ENCODE results near the gene TMCC1.

TMCC1 gene

GRCh38 chr3:129688271-129688895, 205.1 kb downstream of the TMCC1 start:
- TF ChIP-seq GATA3 (IDR thresholded peaks at IDR 0.05; ENCODE audit: low read depth, low read length) (no peak), GATA2 (IDR thresholded peaks at IDR 0.05; ENCODE audit: low read depth, low read length) (no peak)

- TF ChIP-seq GATA3 (IDR thresholded peaks at IDR 0.05; ENCODE audit: low read depth, low read length) (no peak), GATA2 (IDR thresholded peaks at IDR 0.05; ENCODE audit: low read depth, low read length) (no peak)
Observed at GRCh38 chr3:129687586-129688125, 205.9 kb downstream of the TMCC1 start.

- TF ChIP-seq GATA3 (IDR thresholded peaks at IDR 0.05; ENCODE audit: low read depth, low read length) (no peak), GATA2 (IDR thresholded peaks at IDR 0.05; ENCODE audit: low read depth, low read length) (no peak)
Observed at GRCh38 chr3:129686941-129687340, 206.6 kb downstream of the TMCC1 start.

- TF ChIP-seq GATA3 (IDR thresholded peaks at IDR 0.05; ENCODE audit: low read depth, low read length) (no peak), GATA2 (IDR thresholded peaks at IDR 0.05; ENCODE audit: low read depth, low read length) (no peak)
Observed at GRCh38 chr3:129684270-129684669, 209.2 kb downstream of the TMCC1 start.

- TF ChIP-seq GATA3 (IDR thresholded peaks at IDR 0.05; ENCODE audit: low read depth, low read length) = no peak
- TF ChIP-seq GATA2 (IDR thresholded peaks at IDR 0.05; ENCODE audit: low read depth, low read length) = no peak
Observed at GRCh38 chr3:129683201-129683600, 210.3 kb downstream of the TMCC1 start.

GRCh38 chr3:129676985-129677384, 216.5 kb downstream of the TMCC1 start:
- no peak for TF ChIP-seq GATA3 (IDR thresholded peaks at IDR 0.05; ENCODE audit: low read depth, low read length)
- TF ChIP-seq GATA2 (IDR thresholded peaks at IDR 0.05; ENCODE audit: low read depth, low read length) = no peak

- TF ChIP-seq GATA3 (IDR thresholded peaks at IDR 0.05; ENCODE audit: low read depth, low read length) (no peak), GATA2 (IDR thresholded peaks at IDR 0.05; ENCODE audit: low read depth, low read length) (no peak)
Observed at GRCh38 chr3:129673897-129674797, 219.4 kb downstream of the TMCC1 start.

GRCh38 chr3:129673012-129673411, 220.5 kb downstream of the TMCC1 start:
- no peak for TF ChIP-seq GATA3 (IDR thresholded peaks at IDR 0.05; ENCODE audit: low read depth, low read length)
- no peak for TF ChIP-seq GATA2 (IDR thresholded peaks at IDR 0.05; ENCODE audit: low read depth, low read length)

GRCh38 chr3:129672412-129672811, 221.1 kb downstream of the TMCC1 start:
- no peak for TF ChIP-seq GATA2 (IDR thresholded peaks at IDR 0.05; ENCODE audit: low read depth, low read length)

- TF ChIP-seq GATA3 (IDR thresholded peaks at IDR 0.05; ENCODE audit: low read depth, low read length) = no peak
- TF ChIP-seq GATA2 (IDR thresholded peaks at IDR 0.05; ENCODE audit: low read depth, low read length) = no peak
Observed at GRCh38 chr3:129665024-129665768, 228.3 kb downstream of the TMCC1 start.

- TF ChIP-seq GATA3 (IDR thresholded peaks at IDR 0.05; ENCODE audit: low read depth, low read length) = no peak
- no peak for TF ChIP-seq GATA2 (IDR thresholded peaks at IDR 0.05; ENCODE audit: low read depth, low read length)
Observed at GRCh38 chr3:129663930-129664646, 229.4 kb downstream of the TMCC1 start.

GRCh38 chr3:129663045-129663446, 230.5 kb downstream of the TMCC1 start:
- TF ChIP-seq GATA3 (IDR thresholded peaks at IDR 0.05; ENCODE audit: low read depth, low read length) (no peak), GATA2 (IDR thresholded peaks at IDR 0.05; ENCODE audit: low read depth, low read length) (no peak)

- TF ChIP-seq GATA3 (IDR thresholded peaks at IDR 0.05; ENCODE audit: low read depth, low read length) (no peak), GATA2 (IDR thresholded peaks at IDR 0.05; ENCODE audit: low read depth, low read length) (no peak)
Observed at GRCh38 chr3:129662191-129662608, 231.3 kb downstream of the TMCC1 start.

Data from SH-SY5Y (cell line).